Measurements from ENCODE around the gene EPRS1. TPM values are rescaled to one million over a fixed set of nuclear protein-coding genes. Genes with fewer than 3 reads are reported as not detected.
A peak's percentile ranks its signal among the peaks of the same experiment; 100 is the strongest.

EPRS1 gene
- polyA plus RNA-seq, 1 of the 3 experiments (the other 2 are of a cell fraction): 23.4 TPM

- TF ChIP-seq IRF3 (IDR thresholded peaks at IDR 0.05; ENCODE audit: low read depth, low read length): no peak
- TF ChIP-seq CHD2 (IDR thresholded peaks at IDR 0.05; ENCODE audit: low read length, partially characterized antibody): peak; percentile 69
- peak; percentile 59 for TF ChIP-seq POLR2AphosphoS5 (IDR thresholded peaks at IDR 0.05; ENCODE audit: low read depth, low read length)
- peak; percentile 60 for TF ChIP-seq GABPA (IDR thresholded peaks at IDR 0.05; ENCODE audit: low read depth)
- peak; percentile 42; the same call in 1 of the 2 replicates for TF ChIP-seq MAX (IDR thresholded peaks at IDR 0.05; ENCODE audit: low read depth)
- TF ChIP-seq USF2 (IDR thresholded peaks at IDR 0.05; ENCODE audit: borderline replicate concordance, low read depth, low read length): no peak
- TF ChIP-seq TCF12 (IDR thresholded peaks at IDR 0.05): no peak
- TF ChIP-seq MEF2A (IDR thresholded peaks at IDR 0.05; ENCODE audit: borderline replicate concordance, low read depth): no peak
- no peak for TF ChIP-seq RXRA (IDR thresholded peaks at IDR 0.05; ENCODE audit: borderline replicate concordance, low read depth)
- no peak for TF ChIP-seq RCOR1 (IDR thresholded peaks at IDR 0.05; ENCODE audit: low read length)
- TF ChIP-seq NRF1 (IDR thresholded peaks at IDR 0.05; ENCODE audit: low read depth, low read length): peak; percentile 53; the same call in 1 of the 2 replicates
- no peak for TF ChIP-seq REST (IDR thresholded peaks at IDR 0.05; ENCODE audit: low read depth, low read length)
- TF ChIP-seq JUND (IDR thresholded peaks at IDR 0.05): no peak
- no peak for TF ChIP-seq USF1 (IDR thresholded peaks at IDR 0.05; ENCODE audit: borderline replicate concordance, low read depth)
- TF ChIP-seq FOSL2 (IDR thresholded peaks at IDR 0.05; ENCODE audit: borderline replicate concordance, low read depth): no peak
- no peak for TF ChIP-seq RAD21 (IDR thresholded peaks at IDR 0.05; ENCODE audit: low read length)
- TF ChIP-seq SMC3 (IDR thresholded peaks at IDR 0.05; ENCODE audit: low read depth, low read length): no peak
Observed at GRCh38 chr1:220094016-220094911, 48.0 kb upstream of the EPRS1 start, which contains the start of gene IARS2 (continued).

All from SK-N-SH (cell line).